HL-60 (cell line): ENCODE data around the gene ABI3BP.

Experiments
- CTCF ChIP-seq: IDR thresholded peaks from one replicate; pipeline ENCODE4 v1.5.1; 2011; ENCODE audit warnings: low read length, control low read depth, inconsistent platforms; ENCODE audit not compliant: insufficient read depth
- GABPA ChIP-seq: IDR thresholded peaks from 2 replicates; pipeline ENCODE4 v1.6.1; 2012; ENCODE audit warnings: low read depth
- POLR2AphosphoS5 ChIP-seq: IDR thresholded peaks from 2 replicates; pipeline ENCODE4 v1.6.1; 2012; ENCODE audit warnings: low read depth
- REST ChIP-seq: IDR thresholded peaks from 2 replicates; pipeline ENCODE4 v1.6.1; 2012; ENCODE audit warnings: low read depth; ENCODE audit not compliant: insufficient replicate concordance
- SPI1 ChIP-seq: IDR thresholded peaks from 2 replicates; pipeline ENCODE4 v1.6.1; 2012; ENCODE audit warnings: low read depth, mild to moderate bottlenecking, borderline replicate concordance

GRCh38 chr3:100972301-100972844 is 20.8 kb downstream of the ABI3BP start:
- TF ChIP-seq CTCF (no peak), REST (no peak), POLR2AphosphoS5 (no peak), GABPA (no peak), SPI1 (no peak)
